Smooth muscle cell of the coronary artery (primary cell): ENCODE measurements around the gene SPTAN1. TPM values are rescaled to one million over a fixed set of nuclear protein-coding genes. Genes with fewer than 3 reads are reported as not detected.

ENCODE experiments used
- total RNA-seq: library from RNA; depleted of rRNA; stranded (reverse); fragments of >200 nt; gene quantifications from 2 replicates; pipeline ENCODE4 v1.2.3, GENCODE V29; 2014; ENCODE audit warnings: low replicate concordance

The SPTAN1 gene
- 399 and 455 TPM in 2 replicates for total RNA-seq

GRCh38 chr9:128552153-128552743, at the start of gene SPTAN1:
Gene SPTAN1, plus strand, starts transcription at chr9:128552587. Its CDS starts 14,154 bp downstream, at chr9:128566741.

GRCh38 chr9:128504485-128505413, 47.6 kb upstream of the SPTAN1 start, which contains the start of gene GLE1:
Gene GLE1, plus strand, starts transcription at chr9:128504719. Its CDS starts 87 bp downstream, at chr9:128504806.

GRCh38 chr9:128656416-128657343, 104.3 kb downstream of the SPTAN1 start, which contains the start of gene DYNC2I2:
Gene DYNC2I2, minus strand, starts transcription at chr9:128656847. Its CDS starts 121 bp downstream, at chr9:128656726.

Other genes starting within 250 kb of the SPTAN1 start
- gene TRUB2, start 230.1 kb upstream of the SPTAN1 start, total RNA-seq = 18.1 and 24.8 TPM in 2 replicates
- 22.9 and 23.2 TPM in 2 replicates for gene COQ4, start 229.7 kb upstream of the SPTAN1 start, total RNA-seq
- 11.2 and 17.7 TPM in 2 replicates for gene SLC27A4, start 212.1 kb upstream of the SPTAN1 start, total RNA-seq
- gene URM1, start 181.2 kb upstream of the SPTAN1 start, total RNA-seq = 25.9 and 36.8 TPM in 2 replicates
- 69.0 and 73.4 TPM in 2 replicates for gene CERCAM, start 131.7 kb upstream of the SPTAN1 start, total RNA-seq
- gene ODF2, start 96.6 kb upstream of the SPTAN1 start, total RNA-seq = 41.1 and 44.3 TPM in 2 replicates
- 22.1 and 24.5 TPM in 2 replicates for gene GLE1, start 47.9 kb upstream of the SPTAN1 start, total RNA-seq
- 30.4 and 43.5 TPM in 2 replicates for gene DYNC2I2, start 104.3 kb downstream of the SPTAN1 start, total RNA-seq
- 504 and 813 TPM in 2 replicates for gene SET, start 136.6 kb downstream of the SPTAN1 start, total RNA-seq
- gene PKN3, start 149.9 kb downstream of the SPTAN1 start, total RNA-seq = 0.35 and 1.4 TPM in 2 replicates
- 19.3 and 28.6 TPM in 2 replicates for gene ZDHHC12, start 171.5 kb downstream of the SPTAN1 start, total RNA-seq
- gene ZER1, start 219.3 kb downstream of the SPTAN1 start, total RNA-seq = 12.3 and 17.9 TPM in 2 replicates
- gene TBC1D13, start 234.7 kb downstream of the SPTAN1 start, total RNA-seq = 8.4 and 9.2 TPM in 2 replicates